K562 (cell line): ENCODE data around the gene CST5. TPM values are rescaled to one million over a fixed set of nuclear protein-coding genes. Genes with fewer than 3 reads are reported as not detected.

ENCODE experiments used
- ASH1L ChIP-seq: fragments of 450-650 bp; IDR thresholded peaks from 2 replicates; pipeline ENCODE4 v1.6.1; 2018; ENCODE audit warnings: borderline replicate concordance, mild to moderate bottlenecking, low read depth; ENCODE audit not compliant: partially characterized antibody
- CAMTA2 ChIP-seq: fragments of 250-450 bp; sonication (Bioruptor Pico); conservative IDR thresholded peaks from 2 replicates; pipeline ENCODE4 v1.5.1; 2022
- MEIS2 ChIP-seq: fragments of 450-650 bp; IDR thresholded peaks from 2 replicates; pipeline ENCODE4 v1.6.1; 2014; ENCODE audit warnings: mild to moderate bottlenecking; ENCODE audit not compliant: partially characterized antibody
- MGA ChIP-seq: fragments of 450-650 bp; IDR thresholded peaks from 2 replicates; pipeline ENCODE4 v1.6.1; 2016; ENCODE audit warnings: mild to moderate bottlenecking, moderate library complexity
- RAD51 ChIP-seq: fragments of 450-650 bp; IDR thresholded peaks from 2 replicates; pipeline ENCODE4 v1.7.1; 2016; ENCODE audit warnings: low read depth, mild to moderate bottlenecking, borderline replicate concordance
- SNRNP70 ChIP-seq: fragments of 200-400 bp; formaldehyde crosslinking; optimal IDR thresholded peaks from 2 replicates; pipeline ENCODE3; 2017; ENCODE audit warnings: low read depth, low read length
- polyA plus RNA-seq, 8 experiments: library from polyadenylated mRNA; depleted of rRNA in 4 of 8; stranded (reverse) in 5 of 8; unstranded in 3 of 8; fragments of >200 nt; fragmentation: Nextera tagmentation in 2 of 8; fragmentation: Illumina TruSeq in 1 of 8; extraction: Ambion mirVana in 2 of 8; extraction: Trizol in 1 of 8; gene quantifications; 2 replicates each; pipeline versions ENCODE4 v1.2.1 to v1.2.3, GENCODE V29; 2011 to 2014; ENCODE audit warnings: inconsistent platforms in 1 of 8, missing spikeins in 1 of 8
- total RNA-seq, 7 experiments: library from RNA; depleted of rRNA in 6 of 7; stranded (reverse); fragments of >200 nt in 6 of 7; fragmentation: Illumina TruSeq in 2 of 7; extraction: Trizol in 2 of 7; gene quantifications; 2 replicates each; pipeline versions ENCODE4 v1.2.1 to v1.2.3, GENCODE V29; 2011 to 2021; ENCODE audit warnings: low replicate concordance in 1 of 7
- TF ChIP-seq, protein P1 (sequence below), 2 experiments: fragments of 250-450 bp in 1 of 2; fragments of 450-650 bp in 1 of 2; sonication (Bioruptor Pico) in 1 of 2; IDR thresholded peaks; 2 replicates each; pipeline versions ENCODE4 v1.6.1 to v1.8.0; 2016 to 2021; ENCODE audit warnings: mild to moderate bottlenecking in 2 of 2, moderate library complexity in 2 of 2, missing compliant biosample characterization in 1 of 2, missing genetic modification characterization in 1 of 2
- TF ChIP-seq, protein P2 (sequence below): fragments of 450-650 bp; IDR thresholded peaks from 2 replicates; pipeline ENCODE4 v1.6.1; 2016
- TF ChIP-seq, protein P3 (sequence below): fragments of 450-650 bp; formaldehyde crosslinking; IDR thresholded peaks from 2 replicates; pipeline ENCODE4 v1.4.0; 2020; ENCODE audit warnings: mild to moderate bottlenecking, mixed read lengths
- TF ChIP-seq, protein P4 (sequence below): sonication (generic); formaldehyde crosslinking; IDR thresholded peaks from 2 replicates; pipeline ENCODE4 v1.5.0; 2020; ENCODE audit warnings: missing genetic modification reagents

Gene CST5
- total and polyA plus RNA-seq, 9 of the 15 experiments (the other 6 are each of a cell fraction or from before 2014, with no cell fraction given), result not detected

- TF ChIP-seq, protein P1, sequence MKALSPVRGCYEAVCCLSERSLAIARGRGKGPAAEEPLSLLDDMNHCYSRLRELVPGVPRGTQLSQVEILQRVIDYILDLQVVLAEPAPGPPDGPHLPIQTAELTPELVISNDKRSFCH (CRISPR knock-in tag; IDR thresholded peaks at IDR 0.05), result no peak
- TF ChIP-seq, protein P1 (tag; IDR thresholded peaks at IDR 0.05), result no peak
- TF ChIP-seq MGA, result no peak
- no peak for TF ChIP-seq SNRNP70
- TF ChIP-seq ASH1L, result no peak
- no peak for TF ChIP-seq CAMTA2
- TF ChIP-seq, protein P2, sequence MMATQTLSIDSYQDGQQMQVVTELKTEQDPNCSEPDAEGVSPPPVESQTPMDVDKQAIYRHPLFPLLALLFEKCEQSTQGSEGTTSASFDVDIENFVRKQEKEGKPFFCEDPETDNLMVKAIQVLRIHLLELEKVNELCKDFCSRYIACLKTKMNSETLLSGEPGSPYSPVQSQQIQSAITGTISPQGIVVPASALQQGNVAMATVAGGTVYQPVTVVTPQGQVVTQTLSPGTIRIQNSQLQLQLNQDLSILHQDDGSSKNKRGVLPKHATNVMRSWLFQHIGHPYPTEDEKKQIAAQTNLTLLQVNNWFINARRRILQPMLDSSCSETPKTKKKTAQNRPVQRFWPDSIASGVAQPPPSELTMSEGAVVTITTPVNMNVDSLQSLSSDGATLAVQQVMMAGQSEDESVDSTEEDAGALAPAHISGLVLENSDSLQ, result peak; percentile 43; the same call in 1 of the 2 replicates
- TF ChIP-seq MEIS2, result peak; percentile 61
- TF ChIP-seq, protein P3, sequence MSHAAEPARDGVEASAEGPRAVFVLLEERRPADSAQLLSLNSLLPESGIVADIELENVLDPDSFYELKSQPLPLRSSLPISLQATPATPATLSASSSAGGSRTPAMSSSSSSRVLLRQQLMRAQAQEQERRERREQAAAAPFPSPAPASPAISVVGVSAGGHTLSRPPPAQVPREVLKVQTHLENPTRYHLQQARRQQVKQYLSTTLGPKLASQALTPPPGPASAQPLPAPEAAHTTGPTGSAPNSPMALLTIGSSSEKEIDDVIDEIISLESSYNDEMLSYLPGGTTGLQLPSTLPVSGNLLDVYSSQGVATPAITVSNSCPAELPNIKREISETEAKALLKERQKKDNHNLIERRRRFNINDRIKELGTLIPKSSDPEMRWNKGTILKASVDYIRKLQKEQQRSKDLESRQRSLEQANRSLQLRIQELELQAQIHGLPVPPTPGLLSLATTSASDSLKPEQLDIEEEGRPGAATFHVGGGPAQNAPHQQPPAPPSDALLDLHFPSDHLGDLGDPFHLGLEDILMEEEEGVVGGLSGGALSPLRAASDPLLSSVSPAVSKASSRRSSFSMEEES (CRISPR knock-in tag), result peak; percentile 52
- TF ChIP-seq, protein P4, sequence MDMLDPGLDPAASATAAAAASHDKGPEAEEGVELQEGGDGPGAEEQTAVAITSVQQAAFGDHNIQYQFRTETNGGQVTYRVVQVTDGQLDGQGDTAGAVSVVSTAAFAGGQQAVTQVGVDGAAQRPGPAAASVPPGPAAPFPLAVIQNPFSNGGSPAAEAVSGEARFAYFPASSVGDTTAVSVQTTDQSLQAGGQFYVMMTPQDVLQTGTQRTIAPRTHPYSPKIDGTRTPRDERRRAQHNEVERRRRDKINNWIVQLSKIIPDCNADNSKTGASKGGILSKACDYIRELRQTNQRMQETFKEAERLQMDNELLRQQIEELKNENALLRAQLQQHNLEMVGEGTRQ, result peak; percentile 91
- TF ChIP-seq RAD51, result peak; percentile 88
Measured at GRCh38 chr20:23928788-23929187, 49.2 kb upstream of the CST5 start (continued).
